ENCODE measurements around the gene USP17L15. TPM values are rescaled to one million over a fixed set of nuclear protein-coding genes. Genes with fewer than 3 reads are reported as not detected.
"Not testable (repeated sequence)": the region's sequence is repeated elsewhere in the genome, so short reads cannot be mapped to it uniquely, and the experiment has no call there.

Gene USP17L15
- total RNA-seq (2021): not detected in 3 replicates
- Bru-seq, nascent RNA: not detected
- long read RNA-seq, experiment 1: 0 reads
- long read RNA-seq, experiment 2: 0 reads
- long read RNA-seq, experiment 3: 0 reads

GRCh38 chr4:9234085-9234484 is at the start of gene USP17L15:
USP17L15 (plus strand) TSS chr4:9234385; CDS start chr4:9234385, 0 bp downstream.
- CTCF ChIA-PET; H3K36me3 Mint-ChIP-seq; POLR2A ChIA-PET; H3K4me3 Mint-ChIP-seq; H3K27me3 Mint-ChIP-seq (ENCODE audit: low read depth); H3K9me3 Mint-ChIP-seq; H3K27ac Mint-ChIP-seq; DNase-seq (ENCODE audit: low spot score); H3K4me1 Mint-ChIP-seq; ATAC-seq: not testable (repeated sequence)

GRCh38 chr4:9210357-9210756 is 23.8 kb upstream of the USP17L15 start, which contains the start of gene USP17L10:
USP17L10 (plus strand) TSS chr4:9210657; CDS start chr4:9210657, 0 bp downstream.
- H3K9me3 Mint-ChIP-seq; H3K36me3 Mint-ChIP-seq; H3K4me1 Mint-ChIP-seq; H3K4me3 Mint-ChIP-seq; CTCF ChIA-PET; H3K27ac Mint-ChIP-seq; POLR2A ChIA-PET; H3K27me3 Mint-ChIP-seq (ENCODE audit: low read depth); DNase-seq (ENCODE audit: low spot score); ATAC-seq: not testable (repeated sequence)

GRCh38 chr4:9214701-9215100 is 19.5 kb upstream of the USP17L15 start:
- H3K27me3 Mint-ChIP-seq (ENCODE audit: low read depth); H3K27ac Mint-ChIP-seq; CTCF ChIA-PET; DNase-seq (ENCODE audit: low spot score); POLR2A ChIA-PET; H3K4me3 Mint-ChIP-seq; ATAC-seq; H3K4me1 Mint-ChIP-seq; H3K9me3 Mint-ChIP-seq; H3K36me3 Mint-ChIP-seq: not testable (repeated sequence)

GRCh38 chr4:9215105-9215504 is 19.1 kb upstream of the USP17L15 start, which contains the start of gene USP17L11:
USP17L11 (plus strand) TSS chr4:9215405; CDS start chr4:9215405, 0 bp downstream.
- H3K36me3 Mint-ChIP-seq; H3K27ac Mint-ChIP-seq; DNase-seq (ENCODE audit: low spot score); H3K4me3 Mint-ChIP-seq; H3K27me3 Mint-ChIP-seq (ENCODE audit: low read depth); POLR2A ChIA-PET; ATAC-seq; H3K9me3 Mint-ChIP-seq; CTCF ChIA-PET; H3K4me1 Mint-ChIP-seq: not testable (repeated sequence)

GRCh38 chr4:9219852-9220251 is 14.3 kb upstream of the USP17L15 start, which contains the start of gene USP17L12:
USP17L12 (plus strand) TSS chr4:9220152; CDS start chr4:9220152, 0 bp downstream.
- ATAC-seq; DNase-seq (ENCODE audit: low spot score); CTCF ChIA-PET; POLR2A ChIA-PET; H3K4me3 Mint-ChIP-seq; H3K4me1 Mint-ChIP-seq; H3K27ac Mint-ChIP-seq; H3K36me3 Mint-ChIP-seq; H3K27me3 Mint-ChIP-seq (ENCODE audit: low read depth); H3K9me3 Mint-ChIP-seq: not testable (repeated sequence)

GRCh38 chr4:9224596-9224995 is 9.6 kb upstream of the USP17L15 start, which contains the start of gene USP17L13:
USP17L13 (plus strand) TSS chr4:9224896; CDS start chr4:9224896, 0 bp downstream.
- H3K4me1 Mint-ChIP-seq; POLR2A ChIA-PET; CTCF ChIA-PET; H3K4me3 Mint-ChIP-seq; H3K27me3 Mint-ChIP-seq (ENCODE audit: low read depth); H3K27ac Mint-ChIP-seq; ATAC-seq; H3K9me3 Mint-ChIP-seq; H3K36me3 Mint-ChIP-seq; DNase-seq (ENCODE audit: low spot score): not testable (repeated sequence)

- H3K27me3 Mint-ChIP-seq (ENCODE audit: low read depth); CTCF ChIA-PET; H3K4me3 Mint-ChIP-seq; H3K4me1 Mint-ChIP-seq; DNase-seq (ENCODE audit: low spot score); H3K9me3 Mint-ChIP-seq; H3K27ac Mint-ChIP-seq; ATAC-seq; H3K36me3 Mint-ChIP-seq; POLR2A ChIA-PET: not testable (repeated sequence)
These were observed 3.9 kb upstream of the USP17L15 start for GRCh38 chr4:9230249-9230648.

- H3K4me1 Mint-ChIP-seq; ATAC-seq; H3K36me3 Mint-ChIP-seq; H3K27me3 Mint-ChIP-seq (ENCODE audit: low read depth); H3K4me3 Mint-ChIP-seq; POLR2A ChIA-PET; CTCF ChIA-PET; DNase-seq (ENCODE audit: low spot score); H3K27ac Mint-ChIP-seq; H3K9me3 Mint-ChIP-seq: not testable (repeated sequence)
These were observed 4.3 kb downstream of the USP17L15 start for GRCh38 chr4:9238461-9238860.

GRCh38 chr4:9243579-9243978 is 9.4 kb downstream of the USP17L15 start, which contains the start of gene USP17L17:
USP17L17 (plus strand) TSS chr4:9243879; CDS start chr4:9243879, 0 bp downstream.
- H3K27ac Mint-ChIP-seq; CTCF ChIA-PET; H3K4me1 Mint-ChIP-seq; H3K36me3 Mint-ChIP-seq; H3K4me3 Mint-ChIP-seq; H3K27me3 Mint-ChIP-seq (ENCODE audit: low read depth); ATAC-seq; POLR2A ChIA-PET; H3K9me3 Mint-ChIP-seq; DNase-seq (ENCODE audit: low spot score): not testable (repeated sequence)

- H3K4me3 Mint-ChIP-seq; H3K27ac Mint-ChIP-seq; H3K27me3 Mint-ChIP-seq (ENCODE audit: low read depth); POLR2A ChIA-PET; H3K4me1 Mint-ChIP-seq; CTCF ChIA-PET; H3K36me3 Mint-ChIP-seq; ATAC-seq; H3K9me3 Mint-ChIP-seq: not testable (repeated sequence)
- peak; percentile 5 for DNase-seq (ENCODE audit: low spot score)
These were observed 13.9 kb downstream of the USP17L15 start, which contains the start of gene USP17L18 for GRCh38 chr4:9247953-9248680. USP17L18 (plus strand) TSS chr4:9248630; CDS start chr4:9248630, 0 bp downstream.

GRCh38 chr4:9253078-9253477 is 18.9 kb downstream of the USP17L15 start, which contains the start of gene USP17L19:
USP17L19 (plus strand) TSS chr4:9253378; CDS start chr4:9253378, 0 bp downstream.
- not testable (repeated sequence) for H3K4me3 Mint-ChIP-seq

GRCh38 chr4:9257824-9258223 is 23.6 kb downstream of the USP17L15 start, which contains the start of gene USP17L20:
USP17L20 (plus strand) TSS chr4:9258124; CDS start chr4:9258124, 0 bp downstream.
- CTCF ChIA-PET; POLR2A ChIA-PET; H3K9me3 Mint-ChIP-seq; H3K4me1 Mint-ChIP-seq; H3K27me3 Mint-ChIP-seq (ENCODE audit: low read depth); H3K36me3 Mint-ChIP-seq; ATAC-seq; H3K4me3 Mint-ChIP-seq; DNase-seq (ENCODE audit: low spot score); H3K27ac Mint-ChIP-seq: not testable (repeated sequence)

More at GRCh38 chr4:9253078-9253477, 18.9 kb downstream of the USP17L15 start, which contains the start of gene USP17L19:
- H3K27me3 Mint-ChIP-seq (ENCODE audit: low read depth); H3K4me1 Mint-ChIP-seq; H3K9me3 Mint-ChIP-seq; POLR2A ChIA-PET; ATAC-seq; H3K36me3 Mint-ChIP-seq; CTCF ChIA-PET; DNase-seq (ENCODE audit: low spot score); H3K27ac Mint-ChIP-seq: not testable (repeated sequence)

Measured in WTC11 (cell line).